ENCODE data around the gene EXOSC9. TPM values are rescaled to one million over a fixed set of nuclear protein-coding genes. Genes with fewer than 3 reads are reported as not detected.

EXOSC9 gene
- total RNA-seq, 2 experiments from 2014 or later = 71.6 to 72.7 TPM

GRCh38 chr4:121811122-121811521 is 10.0 kb downstream of the EXOSC9 start:
- Mint-ChIP-seq H3K4me1 (ENCODE audit: low read depth) (peaks cover 9% of the 10 kb centered on the region), H3K4me3 (no peak overlapping the region), H3K27me3 (no peaks in the 10 kb centered on the region), H3K36me3 (ENCODE audit: low read depth) (peaks cover 90% of the 10 kb centered on the region), H3K27ac (no peak overlapping the region), H3K9me3 (no peaks in the 10 kb centered on the region)
- DNase-seq (no peak), ATAC-seq (ENCODE audit: poor library complexity) (no peak)
- intact Hi-C loops (cut with DNase I, micrococcal nuclease) = no loop called here
- H3K36me3 ChIP-seq (ENCODE audit: insufficient read depth, low read length) = peaks cover 92% of the 10 kb centered on the region
- TF ChIP-seq CTCF (IDR thresholded peaks at IDR 0.05) = no peak
- POLR2A ChIA-PET = no interaction called here
- CTCF ChIA-PET = no interaction called here
- H3K4me3 ChIP-seq (ENCODE audit: low read length) = no peak overlapping the region
- H3K27me3 ChIP-seq (ENCODE audit: control insufficient read depth in 1 of 2, insufficient read depth in 2 of 2, low read length in 2 of 2) = no peaks in the 10 kb centered on the region
- no peaks in the 10 kb centered on the region for H3K9me3 ChIP-seq (ENCODE audit: control insufficient read depth in 1 of 2, insufficient read depth in 1 of 2, low read length in 2 of 2)
- no peaks in the 10 kb centered on the region for H3K4me1 ChIP-seq (ENCODE audit: insufficient read depth, low read length)
- no peak overlapping the region for H3K27ac ChIP-seq (ENCODE audit: low read depth in 1 of 2, low read length in 2 of 2)

DNA sequence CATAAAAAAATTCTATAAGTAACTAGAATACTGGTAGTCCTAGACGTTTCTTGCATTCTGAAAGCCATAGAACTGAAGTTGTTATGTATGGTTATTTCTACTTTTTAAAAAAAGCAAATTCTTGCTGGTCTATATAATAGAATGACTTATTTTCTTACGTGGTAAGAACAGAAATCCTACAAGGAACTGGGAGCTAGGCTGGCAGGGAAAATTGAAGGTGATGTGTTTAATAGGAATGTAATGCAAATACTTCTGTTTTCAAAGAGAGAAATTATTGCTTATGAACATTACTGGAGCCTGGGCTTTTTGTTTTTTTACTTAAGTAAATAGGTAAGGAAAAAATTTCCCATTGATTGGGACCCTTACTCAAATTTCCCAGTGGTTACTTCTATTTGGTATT is 13.6 kb downstream of the EXOSC9 start:
- no peaks in the 10 kb centered on the region for H3K27me3 Mint-ChIP-seq
- TF ChIP-seq CTCF (IDR thresholded peaks at IDR 0.05) = no peak
- H3K9me3 ChIP-seq (ENCODE audit: control insufficient read depth in 1 of 2, insufficient read depth in 1 of 2, low read length in 2 of 2) = no peaks in the 10 kb centered on the region
- H3K27me3 ChIP-seq (ENCODE audit: control insufficient read depth in 1 of 2, insufficient read depth in 2 of 2, low read length in 2 of 2) = no peaks in the 10 kb centered on the region
- no peaks in the 10 kb centered on the region for H3K9me3 Mint-ChIP-seq
- H3K4me3 Mint-ChIP-seq = no peak overlapping the region
- DNase-seq (no peak), ATAC-seq (ENCODE audit: poor library complexity) (no peak)
- no peaks in the 10 kb centered on the region for H3K4me1 ChIP-seq (ENCODE audit: insufficient read depth, low read length)
- peaks cover 88% of the 10 kb centered on the region for H3K36me3 Mint-ChIP-seq (ENCODE audit: low read depth)
- H3K27ac Mint-ChIP-seq = no peak overlapping the region
- intact Hi-C loops (cut with DNase I, micrococcal nuclease) = no loop called here
- H3K4me3 ChIP-seq (ENCODE audit: low read length) = no peak overlapping the region
- peaks cover 85% of the 10 kb centered on the region for H3K36me3 ChIP-seq (ENCODE audit: insufficient read depth, low read length)
- no peak overlapping the region for H3K27ac ChIP-seq (ENCODE audit: low read depth in 1 of 2, low read length in 2 of 2)
- POLR2A ChIA-PET = interaction anchor here (1.6 kb wide), 1 partner anchor 13 kb away, joined by 3 read pairs; the partner anchor contains the start of gene EXOSC9
- H3K4me1 Mint-ChIP-seq (ENCODE audit: low read depth) = peaks cover 6% of the 10 kb centered on the region
- CTCF ChIA-PET = no interaction called here

GRCh38 chr4:121817006-121817405 is 15.9 kb downstream of the EXOSC9 start:
- peaks cover 66% of the 10 kb centered on the region for H3K36me3 Mint-ChIP-seq (ENCODE audit: low read depth)
- H3K36me3 ChIP-seq (ENCODE audit: insufficient read depth, low read length) = peaks cover 64% of the 10 kb centered on the region
- ChIA-PET POLR2A (no interaction called here), CTCF (no interaction called here)
- peaks cover 4% of the 10 kb centered on the region for H3K4me1 Mint-ChIP-seq (ENCODE audit: low read depth)
- no peaks in the 10 kb centered on the region for H3K4me1 ChIP-seq (ENCODE audit: insufficient read depth, low read length)
- no peak overlapping the region for H3K4me3 Mint-ChIP-seq
- H3K27ac ChIP-seq (ENCODE audit: low read depth in 1 of 2, low read length in 2 of 2) = no peak overlapping the region
- no peaks in the 10 kb centered on the region for H3K9me3 Mint-ChIP-seq
- no peak for ATAC-seq (ENCODE audit: poor library complexity)
- H3K4me3 ChIP-seq (ENCODE audit: low read length) = no peak overlapping the region
- intact Hi-C loops (cut with DNase I, micrococcal nuclease) = no loop called here
- H3K27me3 Mint-ChIP-seq = no peaks in the 10 kb centered on the region
- H3K27me3 ChIP-seq (ENCODE audit: control insufficient read depth in 1 of 2, insufficient read depth in 2 of 2, low read length in 2 of 2) = no peaks in the 10 kb centered on the region
- no peak for DNase-seq
- H3K27ac Mint-ChIP-seq = no peak overlapping the region
- no peaks in the 10 kb centered on the region for H3K9me3 ChIP-seq (ENCODE audit: control insufficient read depth in 1 of 2, insufficient read depth in 1 of 2, low read length in 2 of 2)
- no peak for TF ChIP-seq CTCF (IDR thresholded peaks at IDR 0.05)

All from CD4-positive, alpha-beta T cell (primary cell).